Omental fat pad (tissue), 4 donors: ENCODE measurements around the gene ULK1. TPM values are rescaled to one million over a fixed set of nuclear protein-coding genes. Genes with fewer than 3 reads are reported as not detected.

Experiments
- ATAC-seq: fragments of 150-250 bp; one replicate; pipeline ENCODE4 v1.9.1; 2016; ENCODE audit warnings: mild to moderate bottlenecking, moderate library complexity; ENCODE audit not compliant: low FRiP score
- DNase-seq: peaks from one replicate; pipeline ENCODE4 v3.0.0-alpha.2; 2019; ENCODE audit warnings: low spot score
- CTCF ChIP-seq, 3 donors: fragments of 450-650 bp; IDR thresholded peaks; one replicate each; pipeline ENCODE4 v1.5.1; 2016 to 2017; ENCODE audit warnings: antibody characterized with exemption in 3 of 3, mild to moderate bottlenecking in 3 of 3, moderate library complexity in 2 of 3
- total RNA-seq, 4 donors: library from RNA; depleted of rRNA; stranded (reverse); fragments of >200 nt; gene quantifications; one replicate each; pipeline ENCODE4 v1.1.0, GENCODE V29; 2016

Gene ULK1
- total RNA-seq, 4 donors from 2014 or later: 7.7 to 24.4 (median 9.4) TPM

GRCh38 chr12:131915823-131916222 is 21.4 kb downstream of the ULK1 start:
- no peak for TF ChIP-seq CTCF (IDR thresholded peaks at IDR 0.05)
- DNase-seq (no peak), ATAC-seq (no peak)

- ATAC-seq (no peak), DNase-seq (no peak)
- no peak for TF ChIP-seq CTCF (IDR thresholded peaks at IDR 0.05)
Measured at GRCh38 chr12:131916306-131917138, 22.1 kb downstream of the ULK1 start.

- ATAC-seq: no peak
- DNase-seq: no peak
Measured at GRCh38 chr12:131917139-131917710, 22.8 kb downstream of the ULK1 start.

GRCh38 chr12:131917711-131918306 is 23.4 kb downstream of the ULK1 start:
- no peak for ATAC-seq
- no peak for TF ChIP-seq CTCF (IDR thresholded peaks at IDR 0.05)

More at GRCh38 chr12:131917139-131917710, 22.8 kb downstream of the ULK1 start:
- no peak for TF ChIP-seq CTCF (IDR thresholded peaks at IDR 0.05)

GRCh38 chr12:131918311-131919050 is 24.1 kb downstream of the ULK1 start:
- ATAC-seq: no peak
- DNase-seq: no peak
- no peak for TF ChIP-seq CTCF (IDR thresholded peaks at IDR 0.05)

More at GRCh38 chr12:131917711-131918306, 23.4 kb downstream of the ULK1 start:
- DNase-seq: no peak

GRCh38 chr12:131919051-131919347 is 24.6 kb downstream of the ULK1 start:
- TF ChIP-seq CTCF (IDR thresholded peaks at IDR 0.05): no peak
- DNase-seq (no peak), ATAC-seq (no peak)
